GM23338 (cell line): Measurements from ENCODE around the gene BEST1. TPM values are rescaled to one million over a fixed set of nuclear protein-coding genes. Genes with fewer than 3 reads are reported as not detected.

Experiments
- ATAC-seq: fragments of 200-7000 bp; cut with Tn5 transposase; 3 replicates; pipeline ENCODE4 v1.9.1; 2020
- DNase-seq: peaks from one replicate; pipeline ENCODE4 v3.0.0-alpha.2; 2015; ENCODE audit warnings: low spot score
- H2AFZ ChIP-seq: fragments of 200-600 bp; sonication (generic); 2 replicates; pipeline ENCODE4 v1.8.0; 2016; ENCODE audit warnings: antibody characterized with exemption, mild to moderate bottlenecking, moderate library complexity
- H3F3A ChIP-seq: fragments of 200-600 bp; sonication (generic); replicated peaks from 2 replicates; pipeline ENCODE4 v1.8.0; 2017; ENCODE audit warnings: antibody characterized with exemption, mixed run types, low read depth
- H3K27ac ChIP-seq: fragments of 200-600 bp; sonication (generic); 2 replicates; pipeline ENCODE4 v1.6.1; 2016; ENCODE audit warnings: low read depth
- H3K27me3 ChIP-seq: fragments of 200-600 bp; sonication (generic); 2 replicates; pipeline ENCODE4 v1.8.0; 2016; ENCODE audit warnings: mild to moderate bottlenecking, mixed run types, moderate library complexity; ENCODE audit not compliant: insufficient read depth
- H3K36me3 ChIP-seq: fragments of 200-600 bp; sonication (generic); 2 replicates; pipeline ENCODE4 v1.8.0; 2016; ENCODE audit warnings: mild to moderate bottlenecking; ENCODE audit not compliant: insufficient read depth
- H3K4me1 ChIP-seq: fragments of 200-600 bp; sonication (generic); 2 replicates; pipeline ENCODE4 v1.8.0; 2016; ENCODE audit warnings: mild to moderate bottlenecking, moderate library complexity; ENCODE audit not compliant: insufficient read depth
- H3K4me2 ChIP-seq: fragments of 200-600 bp; sonication (generic); 2 replicates; pipeline ENCODE4 v1.7.1; 2017; ENCODE audit warnings: mixed run types
- H3K4me3 ChIP-seq: fragments of 200-600 bp; sonication (generic); 2 replicates; pipeline ENCODE4 v1.6.1; 2016; ENCODE audit warnings: mixed run types
- H3K79me2 ChIP-seq: fragments of 200-600 bp; sonication (generic); replicated peaks from 2 replicates; pipeline ENCODE4 v1.8.0; 2017; ENCODE audit warnings: mild to moderate bottlenecking; ENCODE audit not compliant: insufficient read depth
- H3K9me2 ChIP-seq: fragments of 200-600 bp; sonication (generic); 2 replicates; pipeline ENCODE4 v1.8.0; 2017; ENCODE audit not compliant: insufficient read depth
- H4K20me1 ChIP-seq: fragments of 200-600 bp; sonication (generic); replicated peaks from 2 replicates; pipeline ENCODE4 v1.8.0; 2017; ENCODE audit warnings: mild to moderate bottlenecking; ENCODE audit not compliant: insufficient read depth
- H3K27ac Mint-ChIP-seq: 2 replicates; pipeline ENCODE4 v1.8.0; 2020; ENCODE audit warnings: inconsistent platforms, mild to moderate bottlenecking, moderate library complexity, mixed read lengths
- H3K27me3 Mint-ChIP-seq: 3 replicates; pipeline ENCODE4 v1.8.0; 2022; ENCODE audit warnings: low read depth, mild to moderate bottlenecking, moderate library complexity, mixed read lengths, inconsistent platforms; ENCODE audit not compliant: insufficient read depth, poor library complexity
- H3K36me3 Mint-ChIP-seq: 3 replicates; pipeline ENCODE4 v1.8.0; 2021; ENCODE audit warnings: low read depth, mild to moderate bottlenecking, inconsistent platforms, moderate library complexity, mixed read lengths
- H3K4me1 Mint-ChIP-seq: 3 replicates; pipeline ENCODE4 v1.8.0; 2020; ENCODE audit warnings: mild to moderate bottlenecking, inconsistent platforms, mixed read lengths
- H3K4me3 Mint-ChIP-seq: 3 replicates; pipeline ENCODE4 v1.8.0; 2021; ENCODE audit warnings: moderate library complexity, mild to moderate bottlenecking, inconsistent platforms, mixed read lengths
- H3K9me3 Mint-ChIP-seq: 3 replicates; pipeline ENCODE4 v1.8.0; 2020; ENCODE audit warnings: moderate library complexity, mild to moderate bottlenecking, inconsistent platforms, mixed read lengths
- CREB1 ChIP-seq: fragments of 250-450 bp; sonication (Bioruptor Pico); IDR thresholded peaks from 2 replicates; pipeline ENCODE4 v1.5.0; 2020; ENCODE audit warnings: low read depth, mild to moderate bottlenecking, moderate library complexity
- ETS1 ChIP-seq: IDR thresholded peaks from 2 replicates; pipeline ENCODE4 v1.6.1; 2016; ENCODE audit warnings: antibody characterized with exemption
- EZH2phosphoT487 ChIP-seq: fragments of 200-600 bp; sonication (generic); IDR thresholded peaks from one replicate; pipeline ENCODE4 v1.8.1; 2018; ENCODE audit warnings: antibody characterized with exemption; ENCODE audit not compliant: unreplicated experiment
- ZNF462 ChIP-seq: fragments of 250-450 bp; sonication (Bioruptor Pico); IDR thresholded peaks from 2 replicates; pipeline ENCODE4 v1.5.0; 2020; ENCODE audit warnings: mild to moderate bottlenecking, moderate library complexity
- polyA plus RNA-seq: library from polyadenylated mRNA; unstranded; fragments of >200 nt; fragmentation: Nextera tagmentation; extraction: Ambion mirVana; gene quantifications from 2 replicates; pipeline ENCODE4 v1.2.1, GENCODE V29; 2016
- total RNA-seq: library from RNA; depleted of rRNA; stranded (reverse); fragments of >200 nt; shearing (Covaris generic); gene quantifications from 2 replicates; pipeline ENCODE4 v1.2.3, GENCODE V29; 2014

BEST1 gene
- total and polyA plus RNA-seq, 2 experiments from 2014 or later: 0.35 to 0.44 TPM

- Histone ChIP-seq H3K27me3 (peaks cover 2% of the 10 kb centered on the region; the same call in 1 of the 2 replicates), H3K36me3 (no peaks in the 10 kb centered on the region), H4K20me1 (no peaks in the 10 kb centered on the region), H3K79me2 (no peaks in the 10 kb centered on the region), H3K9me2 (no peaks in the 10 kb centered on the region), H3F3A (no peaks in the 10 kb centered on the region), H3K4me1 (0 out of 2 replicates have a peak, but pooled peaks cover 3% of the 10 kb centered on the region), H3K27ac (no peak overlapping the region), H3K4me2 (no peak overlapping the region), H3K4me3 (no peak overlapping the region), H2AFZ (no peak overlapping the region)
- H3K9me3 Mint-ChIP-seq: no peaks in the 10 kb centered on the region
- no peak overlapping the region for H3K4me3 Mint-ChIP-seq
- peaks cover 15% of the 10 kb centered on the region for H3K4me1 Mint-ChIP-seq
- H3K36me3 Mint-ChIP-seq: no peaks in the 10 kb centered on the region; the same call in 2 of the 3 replicates
- H3K27me3 Mint-ChIP-seq: peaks cover 34% of the 10 kb centered on the region
- TF ChIP-seq EZH2phosphoT487: no peak
- no peak for TF ChIP-seq ETS1
- TF ChIP-seq ZNF462 (CRISPR knock-in tag): no peak
- TF ChIP-seq CREB1 (CRISPR knock-in tag): no peak
- DNase-seq (no peak), ATAC-seq (no peak)
- H3K27ac Mint-ChIP-seq: no peak overlapping the region
Measured at GRCh38 chr11:61978703-61979661, 28.8 kb downstream of the BEST1 start.
